H9 (cell line): ENCODE results near the gene RPS15. TPM values are rescaled to one million over a fixed set of nuclear protein-coding genes. Genes with fewer than 3 reads are reported as not detected.

ENCODE experiments used
- DNase-seq: peaks from one replicate; pipeline ENCODE4 v3.0.0-alpha.2; 2017
- H2AFZ ChIP-seq: one replicate; pipeline ENCODE4 v1.6.1; 2013; ENCODE audit warnings: mild to moderate bottlenecking, low read length, control low read depth, moderate library complexity
- H2AK5ac ChIP-seq: 2 replicates; pipeline ENCODE4 v1.6.1; 2013; ENCODE audit warnings: low read length, control low read depth, mixed read lengths; ENCODE audit not compliant: insufficient read length
- H2BK120ac ChIP-seq: one replicate; pipeline ENCODE4 v1.6.1; 2013; ENCODE audit warnings: low read depth, mild to moderate bottlenecking, low read length, control low read depth, inconsistent platforms; ENCODE audit not compliant: poor library complexity, severe bottlenecking
- H2BK12ac ChIP-seq: 2 replicates; pipeline ENCODE4 v1.6.1; 2013; ENCODE audit warnings: low read length, control low read depth, mixed read lengths, low read depth; ENCODE audit not compliant: insufficient read length
- H2BK15ac ChIP-seq: 2 replicates; pipeline ENCODE4 v1.6.1; 2013; ENCODE audit warnings: low read depth, low read length, control low read depth
- H2BK20ac ChIP-seq: one replicate; pipeline ENCODE4 v1.6.1; 2013; ENCODE audit warnings: low read depth, mild to moderate bottlenecking, low read length, control low read depth, inconsistent platforms; ENCODE audit not compliant: poor library complexity, severe bottlenecking
- H2BK5ac ChIP-seq: 2 replicates; pipeline ENCODE4 v1.6.1; 2013; ENCODE audit warnings: low read length, control low read depth, mixed read lengths; ENCODE audit not compliant: insufficient read length
- H3K14ac ChIP-seq: 2 replicates; pipeline ENCODE4 v1.6.1; 2013; ENCODE audit warnings: low read length, control low read depth; ENCODE audit not compliant: insufficient read depth
- H3K18ac ChIP-seq: 2 replicates; pipeline ENCODE4 v1.6.1; 2013; ENCODE audit warnings: low read depth, mild to moderate bottlenecking, mixed read lengths, low read length, control low read depth; ENCODE audit not compliant: insufficient read length
- H3K23ac ChIP-seq: 2 replicates; pipeline ENCODE4 v1.6.1; 2013; ENCODE audit warnings: low read length, control low read depth, mixed read lengths, low read depth; ENCODE audit not compliant: insufficient read length
- H3K23me2 ChIP-seq: 2 replicates; pipeline ENCODE4 v1.6.1; 2013; ENCODE audit warnings: low read depth, mild to moderate bottlenecking, mixed read lengths, low read length, control low read depth; ENCODE audit not compliant: insufficient read length, poor library complexity, severe bottlenecking
- H3K27ac ChIP-seq: 2 replicates; pipeline ENCODE4 v1.5.1; 2013; ENCODE audit warnings: low read length, control low read depth, mixed read lengths, low read depth; ENCODE audit not compliant: insufficient read length
- H3K27me3 ChIP-seq: 2 replicates; pipeline ENCODE4 v1.6.1; 2013; ENCODE audit warnings: low read length, control low read depth, inconsistent platforms; ENCODE audit not compliant: insufficient read depth
- H3K4ac ChIP-seq: 2 replicates; pipeline ENCODE4 v1.6.1; 2013; ENCODE audit warnings: low read depth, mild to moderate bottlenecking, control low read depth, inconsistent platforms, low read length, moderate library complexity
- H3K4me1 ChIP-seq: 2 replicates; pipeline ENCODE4 v1.6.1; 2013; ENCODE audit warnings: low read length, control low read depth, inconsistent platforms; ENCODE audit not compliant: insufficient read depth
- H3K4me2 ChIP-seq: 2 replicates; pipeline ENCODE4 v1.6.1; 2013; ENCODE audit warnings: low read length, control low read depth, mixed read lengths; ENCODE audit not compliant: insufficient read length, insufficient read depth
- H3K56ac ChIP-seq: 2 replicates; pipeline ENCODE4 v1.6.1; 2013; ENCODE audit warnings: low read depth, mild to moderate bottlenecking, mixed read lengths, low read length, control low read depth; ENCODE audit not compliant: insufficient read length
- H3K79me1 ChIP-seq: 2 replicates; pipeline ENCODE4 v1.6.1; 2013; ENCODE audit warnings: low read depth, mild to moderate bottlenecking, moderate library complexity, low read length, control low read depth, inconsistent platforms; ENCODE audit not compliant: insufficient read depth, poor library complexity, severe bottlenecking
- H3K79me2 ChIP-seq: 2 replicates; pipeline ENCODE4 v1.6.1; 2013; ENCODE audit warnings: low read length, control low read depth, inconsistent platforms; ENCODE audit not compliant: insufficient read depth
- H3K9ac ChIP-seq: 2 replicates; pipeline ENCODE4 v1.6.1; 2013; ENCODE audit warnings: low read length, control low read depth, mixed read lengths; ENCODE audit not compliant: insufficient read length; ENCODE audit errors: extremely low read depth
- H3K9me3 ChIP-seq: one replicate; pipeline ENCODE4 v1.6.1; 2013; ENCODE audit warnings: low read depth, low read length, inconsistent platforms; ENCODE audit not compliant: control insufficient read depth
- H3T11ph ChIP-seq: one replicate; pipeline ENCODE4 v1.6.1; 2013; ENCODE audit warnings: mild to moderate bottlenecking, low read length, control low read depth, inconsistent platforms
- H4K20me1 ChIP-seq: one replicate; pipeline ENCODE4 v1.6.1; 2013; ENCODE audit not compliant: control insufficient read depth, insufficient read length, insufficient read depth
- H4K5ac ChIP-seq: 2 replicates; pipeline ENCODE4 v1.6.1; 2013; ENCODE audit warnings: low read depth, mild to moderate bottlenecking, mixed read lengths, low read length, control low read depth; ENCODE audit not compliant: insufficient read length
- H4K8ac ChIP-seq: replicated peaks from 2 replicates; pipeline ENCODE4 v1.6.1; 2013; ENCODE audit warnings: low read length, control low read depth, mixed read lengths, low read depth; ENCODE audit not compliant: insufficient read length
- H4K91ac ChIP-seq: 2 replicates; pipeline ENCODE4 v1.6.1; 2013; ENCODE audit warnings: low read depth, mild to moderate bottlenecking, moderate library complexity, mixed read lengths, low read length, control low read depth; ENCODE audit not compliant: insufficient read length
- H3K27ac Mint-ChIP-seq, 3 experiments: 2 replicates in 2 of 3; 3 replicates in 1 of 3; pipeline ENCODE4 v1.8.0; 2020 to 2021; ENCODE audit warnings: mixed read lengths in 3 of 3, mild to moderate bottlenecking in 1 of 3, moderate library complexity in 1 of 3
- H3K27me3 Mint-ChIP-seq: 2 replicates; pipeline ENCODE4 v1.8.0; 2021; ENCODE audit warnings: low read depth, mild to moderate bottlenecking, moderate library complexity, mixed read lengths
- H3K36me3 Mint-ChIP-seq, 3 experiments: 2 replicates in 2 of 3; 3 replicates in 1 of 3; pipeline ENCODE4 v1.8.0; 2020 to 2021; ENCODE audit warnings: low read depth in 3 of 3, mixed read lengths in 3 of 3; ENCODE audit not compliant: insufficient read depth in 1 of 3
- H3K4me1 Mint-ChIP-seq, 2 experiments: 2 replicates each; pipeline ENCODE4 v1.8.0; 2020; ENCODE audit warnings: mixed read lengths in 2 of 2
- H3K4me3 Mint-ChIP-seq, 2 experiments: 2 replicates in 1 of 2; 3 replicates in 1 of 2; pipeline ENCODE4 v1.8.0; 2020 to 2021; ENCODE audit warnings: mild to moderate bottlenecking in 2 of 2, mixed read lengths in 2 of 2, moderate library complexity in 1 of 2
- H3K9me3 Mint-ChIP-seq, 2 experiments: 2 replicates in 1 of 2; 3 replicates in 1 of 2; pipeline ENCODE4 v1.8.0; 2020; ENCODE audit warnings: mild to moderate bottlenecking in 2 of 2, mixed read lengths in 2 of 2, moderate library complexity in 1 of 2
- WGBS: extraction: QIAGEN DNeasy Blood & Tissue Kit; methylation state at CpG from one replicate; pipeline ENCODE4 v1.1.7; 2013; ENCODE audit warnings: missing lambda C conversion rate, low lambda C conversion rate, mixed read lengths; ENCODE audit not compliant: insufficient read length; ENCODE audit errors: extremely low coverage; 5-methylcytosine and 5-hydroxymethylcytosine counted together
- total RNA-seq: library from RNA; stranded (reverse); gene quantifications from 2 replicates; pipeline ENCODE4 v1.2.1, GENCODE V29; 2021
- TF ChIP-seq, protein P1 (sequence below): fragments of 200-600 bp; sonication (generic); conservative IDR thresholded peaks from 3 replicates; pipeline ENCODE4 v1.8.0; 2021; ENCODE audit warnings: antibody characterized with exemption, mild to moderate bottlenecking

RPS15 gene
- total RNA-seq, 1 experiment from 2014 or later, result 1,628 TPM

DNA sequence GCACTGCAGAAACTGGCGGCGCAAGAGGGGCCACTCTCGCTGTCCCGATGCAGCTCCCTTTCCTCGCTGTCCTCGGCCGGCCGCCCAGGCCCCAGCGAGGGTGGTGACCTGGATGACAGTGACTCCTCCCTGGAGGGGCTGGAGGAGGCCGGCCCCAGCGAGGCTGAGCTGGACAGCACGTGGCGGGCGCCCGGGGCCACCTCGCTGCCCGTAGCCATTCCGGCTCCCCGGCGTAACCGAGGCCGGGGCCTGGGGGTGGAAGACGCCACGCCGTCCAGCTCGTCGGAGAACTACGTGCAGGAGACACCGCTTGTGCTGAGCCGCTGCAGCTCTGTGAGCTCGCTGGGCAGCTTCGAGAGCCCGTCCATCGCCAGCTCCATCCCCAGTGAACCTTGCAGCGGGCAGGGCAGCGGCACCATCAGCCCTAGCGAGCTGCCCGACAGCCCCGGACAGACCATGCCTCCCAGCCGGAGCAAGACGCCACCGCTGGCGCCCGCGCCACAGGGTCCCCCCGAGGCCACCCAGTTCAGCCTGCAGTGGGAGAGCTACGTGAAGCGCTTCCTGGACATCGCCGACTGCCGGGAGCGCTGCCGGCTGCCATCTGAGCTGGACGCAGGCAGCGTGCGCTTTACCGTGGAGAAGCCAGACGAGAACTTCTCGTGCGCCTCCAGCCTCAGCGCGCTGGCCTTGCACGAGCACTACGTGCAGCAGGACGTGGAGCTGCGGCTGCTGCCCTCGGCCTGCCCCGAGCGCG is 28.4 kb downstream of the RPS15 start:
- peak overlapping the region; percentile 26 for H3K4me2 ChIP-seq
- DNase-seq, result no peak

More for the DNA sequence above, 28.4 kb downstream of the RPS15 start:
- no peak overlapping the region for H2BK20ac ChIP-seq
- no peaks in the 10 kb centered on the region for H3K79me1 ChIP-seq
- Mint-ChIP-seq H3K9me3 (no peaks in the 10 kb centered on the region), H3K4me1 (peaks cover 2 to 4% of the 10 kb centered on the region in 2 experiments; a peak in 3 of 4 replicates), H3K27ac (no peak overlapping the region), H3K27me3 (peaks cover 78% of the 10 kb centered on the region), H3K36me3 (no peaks in the 10 kb centered on the region), H3K4me3 (peak overlapping the region in 1 of 2 experiments; percentile 54; a peak in 3 of 5 replicates)
- no peak overlapping the region for H3K4ac ChIP-seq
- H3K27ac ChIP-seq, result no peak overlapping the region
- no peak overlapping the region for H3K14ac ChIP-seq
- H4K91ac ChIP-seq, result no peak overlapping the region
- peaks cover 57% of the 10 kb centered on the region for H3K27me3 ChIP-seq
- no CpG with 5 or more reads among the region's 70 CpGs for WGBS
- no peak overlapping the region for H2AK5ac ChIP-seq
- H3K23ac ChIP-seq, result no peak overlapping the region
- no peak overlapping the region for H3K9ac ChIP-seq
- TF ChIP-seq, protein P1, sequence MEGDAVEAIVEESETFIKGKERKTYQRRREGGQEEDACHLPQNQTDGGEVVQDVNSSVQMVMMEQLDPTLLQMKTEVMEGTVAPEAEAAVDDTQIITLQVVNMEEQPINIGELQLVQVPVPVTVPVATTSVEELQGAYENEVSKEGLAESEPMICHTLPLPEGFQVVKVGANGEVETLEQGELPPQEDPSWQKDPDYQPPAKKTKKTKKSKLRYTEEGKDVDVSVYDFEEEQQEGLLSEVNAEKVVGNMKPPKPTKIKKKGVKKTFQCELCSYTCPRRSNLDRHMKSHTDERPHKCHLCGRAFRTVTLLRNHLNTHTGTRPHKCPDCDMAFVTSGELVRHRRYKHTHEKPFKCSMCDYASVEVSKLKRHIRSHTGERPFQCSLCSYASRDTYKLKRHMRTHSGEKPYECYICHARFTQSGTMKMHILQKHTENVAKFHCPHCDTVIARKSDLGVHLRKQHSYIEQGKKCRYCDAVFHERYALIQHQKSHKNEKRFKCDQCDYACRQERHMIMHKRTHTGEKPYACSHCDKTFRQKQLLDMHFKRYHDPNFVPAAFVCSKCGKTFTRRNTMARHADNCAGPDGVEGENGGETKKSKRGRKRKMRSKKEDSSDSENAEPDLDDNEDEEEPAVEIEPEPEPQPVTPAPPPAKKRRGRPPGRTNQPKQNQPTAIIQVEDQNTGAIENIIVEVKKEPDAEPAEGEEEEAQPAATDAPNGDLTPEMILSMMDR, result no peak
- no peak overlapping the region for H4K8ac ChIP-seq
- no peak overlapping the region for H3K18ac ChIP-seq
- no peaks in the 10 kb centered on the region for H3K79me2 ChIP-seq
- H2AFZ ChIP-seq, result no peak overlapping the region
- H4K5ac ChIP-seq, result no peak overlapping the region
- H3K56ac ChIP-seq, result no peak overlapping the region
- peaks cover 3% of the 10 kb centered on the region for H4K20me1 ChIP-seq
- peaks cover 9% of the 10 kb centered on the region for H3K23me2 ChIP-seq
- no peak overlapping the region for H2BK120ac ChIP-seq
- H2BK12ac ChIP-seq, result no peak overlapping the region
- no peak overlapping the region for H2BK15ac ChIP-seq
- no peak overlapping the region for H2BK5ac ChIP-seq
- H3K9me3 ChIP-seq, result no peaks in the 10 kb centered on the region
- H3K4me1 ChIP-seq, result no peaks in the 10 kb centered on the region
- no peak overlapping the region for H3T11ph ChIP-seq
